HG03439 (cell line): ENCODE results near the gene BLOC1S6.
"Not testable (repeated sequence)": the region's sequence is repeated elsewhere in the genome, so short reads cannot be mapped to it uniquely, and the experiment has no call there.

Experiments used
- ATAC-seq: cut with Tn5 transposase; IDR thresholded peaks from one replicate; pipeline ENCODE4 v1.9.1; 2021; ENCODE audit warnings: mild to moderate bottlenecking, moderate library complexity; ENCODE audit not compliant: unreplicated experiment

Gene BLOC1S6

DNA sequence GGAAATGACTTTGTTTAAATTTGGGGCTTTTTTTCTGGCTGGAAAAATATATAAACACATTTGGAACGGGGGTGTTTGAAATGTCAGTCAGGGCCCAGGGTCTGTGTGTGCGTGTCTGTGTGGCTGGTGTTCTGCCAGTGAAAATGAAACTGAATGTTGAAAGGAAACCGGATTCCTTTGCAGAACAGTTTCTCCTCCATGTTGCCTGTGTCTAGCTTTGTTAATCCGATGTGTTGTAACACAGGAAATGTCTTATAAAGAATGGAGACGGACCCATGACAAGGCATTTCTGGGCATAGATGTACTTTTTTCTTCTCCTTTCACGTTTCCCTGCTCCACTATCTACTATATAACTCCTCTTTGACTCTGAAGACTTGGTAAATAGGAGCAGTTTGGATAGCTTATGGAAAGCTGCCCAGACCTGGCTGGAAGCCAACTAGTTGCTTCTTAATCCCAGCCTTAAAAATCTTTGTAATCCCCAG is 50.4 kb downstream of the BLOC1S6 start:
- ATAC-seq = no peak

GRCh38 chr15:45640616-45641015 is 53.4 kb downstream of the BLOC1S6 start:
- no peak for ATAC-seq

DNA sequence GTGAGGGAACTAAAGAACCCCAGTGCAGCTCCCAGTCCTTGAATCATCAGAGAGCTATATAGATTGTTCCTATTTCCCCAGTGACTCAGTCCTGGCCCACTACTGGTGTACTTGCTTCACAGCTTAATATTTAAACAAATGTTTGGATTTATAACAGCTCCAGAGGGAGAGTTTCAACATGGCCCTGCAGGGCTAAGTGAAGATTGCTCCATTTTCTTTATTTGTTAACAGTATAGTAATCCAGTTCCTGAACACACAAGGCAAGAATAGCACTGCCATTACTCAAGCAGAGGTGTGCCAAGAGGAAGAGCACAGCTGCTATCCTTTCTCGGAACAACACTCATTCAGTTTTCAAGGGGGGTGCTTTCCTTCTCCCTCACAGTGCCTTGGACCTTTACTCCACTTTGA is 54.2 kb downstream of the BLOC1S6 start:
- ATAC-seq = no peak

- no peak for ATAC-seq
Observed at GRCh38 chr15:45641999-45642932, 55.1 kb downstream of the BLOC1S6 start.

GRCh38 chr15:45644437-45644836 is 57.3 kb downstream of the BLOC1S6 start:
- no peak for ATAC-seq

GRCh38 chr15:45645026-45645980 is 58.1 kb downstream of the BLOC1S6 start:
- ATAC-seq = no peak

GRCh38 chr15:45646220-45646619 is 59.0 kb downstream of the BLOC1S6 start:
- no peak for ATAC-seq

GRCh38 chr15:45647828-45648227 is 60.6 kb downstream of the BLOC1S6 start:
- no peak for ATAC-seq

- no peak for ATAC-seq
Observed at GRCh38 chr15:45648521-45649200, 61.5 kb downstream of the BLOC1S6 start.

- not testable (repeated sequence) for ATAC-seq
Observed at GRCh38 chr15:45650007-45650406, 62.8 kb downstream of the BLOC1S6 start.

- no peak for ATAC-seq
Observed at GRCh38 chr15:45650889-45651525, 63.8 kb downstream of the BLOC1S6 start.

- no peak for ATAC-seq
Observed at GRCh38 chr15:45653702-45654424, 66.7 kb downstream of the BLOC1S6 start.

GRCh38 chr15:45654749-45655148 is 67.6 kb downstream of the BLOC1S6 start:
- ATAC-seq = no peak

DNA sequence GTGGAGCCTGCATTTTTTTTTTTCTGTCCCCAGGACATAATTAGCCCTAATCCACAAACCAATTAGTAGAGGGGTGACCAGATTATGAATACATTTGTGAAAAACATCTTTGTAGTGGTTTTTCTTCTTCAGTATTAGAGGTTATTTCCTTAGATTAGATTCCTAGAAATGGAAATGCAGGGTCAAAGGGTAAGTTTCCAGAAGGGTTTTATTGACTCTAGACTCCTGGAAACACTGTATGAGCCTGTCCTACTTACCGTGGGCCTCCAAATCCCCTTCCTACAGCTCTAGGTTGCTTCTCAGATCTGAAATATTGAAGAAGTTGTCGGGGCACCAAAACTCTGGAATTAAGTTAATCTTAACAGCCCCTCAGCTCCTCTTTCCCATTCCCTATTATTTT is 70.1 kb downstream of the BLOC1S6 start:
- ATAC-seq = no peak

- ATAC-seq = no peak
Observed at GRCh38 chr15:45657764-45658545, 70.8 kb downstream of the BLOC1S6 start.
